IMR-90 (cell line): ENCODE results near the gene PSMB5.

Experiments used
- BHLHE40 ChIP-seq: fragments of 150-350 bp; IDR thresholded peaks from 2 replicates; pipeline ENCODE4 v1.6.1; 2016; ENCODE audit warnings: mild to moderate bottlenecking, low read depth, low read length
- CTCF ChIP-seq: conservative IDR thresholded peaks from 2 replicates; pipeline ENCODE4 v1.5.1; 2012; ENCODE audit warnings: mild to moderate bottlenecking, low read depth, low read length, improper control_type of control experiment
- ELK1 ChIP-seq: fragments of 150-350 bp; IDR thresholded peaks from 2 replicates; pipeline ENCODE4 v1.6.1; 2016; ENCODE audit warnings: low read depth, mild to moderate bottlenecking, low read length, moderate library complexity, borderline replicate concordance
- MAFK ChIP-seq: IDR thresholded peaks from 2 replicates; pipeline ENCODE4 v1.6.1; 2012; ENCODE audit warnings: low read depth, low read length, improper control_type of control experiment
- POLR2A ChIP-seq: IDR thresholded peaks from 2 replicates; pipeline ENCODE4 v1.6.1; 2012; ENCODE audit warnings: mild to moderate bottlenecking, low read depth, low read length
- RAD21 ChIP-seq: IDR thresholded peaks from 2 replicates; pipeline ENCODE4 v1.6.1; 2012; ENCODE audit warnings: low read length, improper control_type of control experiment
- RCOR1 ChIP-seq: IDR thresholded peaks from 2 replicates; pipeline ENCODE4 v1.6.1; 2012; ENCODE audit warnings: mild to moderate bottlenecking, low read length, improper control_type of control experiment; ENCODE audit not compliant: insufficient replicate concordance
- USF2 ChIP-seq: fragments of 150-350 bp; IDR thresholded peaks from 2 replicates; pipeline ENCODE4 v1.6.1; 2017; ENCODE audit warnings: mild to moderate bottlenecking, antibody characterized with exemption, low read length, low read depth

- TF ChIP-seq RAD21 (no peak), CTCF (no peak), POLR2A (no peak), BHLHE40 (peak; percentile 40; the same call in 1 of the 2 replicates), RCOR1 (no peak), ELK1 (no peak), USF2 (peak; percentile 13), MAFK (no peak)
Measured at GRCh38 chr14:23009939-23010726, 24.6 kb downstream of the PSMB5 start, which contains the start of gene C14orf93.
